Gastrocnemius medialis (tissue), 4 donors: ENCODE results near the gene CDH4. TPM values are rescaled to one million over a fixed set of nuclear protein-coding genes. Genes with fewer than 3 reads are reported as not detected.

ENCODE experiments used
- ATAC-seq, 2 donors: fragments of 150-250 bp; one replicate each; pipeline ENCODE4 v1.9.1; 2016
- DNase-seq, 2 donors: peaks; one replicate each; pipeline ENCODE4 v3.0.0-alpha.2; 2019
- H3K27ac ChIP-seq, 4 donors: fragments of 200-600 bp; sonication (generic); 1 replicate in 1 of 4; 2 replicates in 3 of 4; pipeline ENCODE4 v1.5.1; 2016 to 2018; ENCODE audit warnings: mild to moderate bottlenecking in 2 of 4, moderate library complexity in 1 of 4
- H3K27me3 ChIP-seq, 3 donors: fragments of 200-600 bp; sonication (generic) in 2 of 3; 1 replicate in 1 of 3; 2 replicates in 2 of 3; pipeline versions ENCODE4 v1.5.1 to v1.6.0; 2016 to 2019; ENCODE audit warnings: mild to moderate bottlenecking in 1 of 3, moderate library complexity in 1 of 3
- H3K36me3 ChIP-seq, 2 donors: fragments of 200-600 bp; sonication (generic) in 1 of 2; one replicate each; pipeline ENCODE4 v1.5.1; 2017 to 2018
- H3K4me1 ChIP-seq, 2 donors: fragments of 200-600 bp; sonication (generic) in 1 of 2; one replicate each; pipeline ENCODE4 v1.5.1; 2016 to 2017; ENCODE audit warnings: mild to moderate bottlenecking in 2 of 2
- H3K4me3 ChIP-seq, 4 donors: fragments of 200-600 bp; sonication (generic) in 3 of 4; 1 replicate in 1 of 4; 2 replicates in 3 of 4; pipeline ENCODE4 v1.5.1; 2016 to 2019; ENCODE audit warnings: mild to moderate bottlenecking in 2 of 4
- H3K9me3 ChIP-seq, 3 donors: fragments of 200-600 bp; sonication (generic) in 2 of 3; 1 replicate in 1 of 3; 2 replicates in 2 of 3; pipeline ENCODE4 v1.5.1; 2016 to 2019
- POLR2A ChIP-seq, 2 donors: fragments of 450-650 bp; IDR thresholded peaks; one replicate each; pipeline ENCODE4 v1.6.1; 2017; ENCODE audit warnings: antibody characterized with exemption in 2 of 2, mild to moderate bottlenecking in 2 of 2, moderate library complexity in 2 of 2
- in situ Hi-C, 4 donors: fragments of 200-750 bp; cut with MboI; loops; one replicate each; pipeline versions ENCODE4 v1.15.0 to v1.8.0; 2017; ENCODE audit warnings: low sequenced_read_pairs in 4 of 4
- intact Hi-C: fragments of 100-400 bp; cut with DNase I; formaldehyde crosslinking; loops from one replicate; pipeline ENCODE4 v1.15.1; 2023; ENCODE audit warnings: low total_unique reads
- total RNA-seq, 4 donors: library from RNA; depleted of rRNA; stranded (reverse); fragments of >200 nt; gene quantifications; one replicate each; pipeline versions ENCODE4 v1.1.0 to v1.2.3, GENCODE V29; 2016
- TF ChIP-seq, protein P1 (sequence below), 5 experiments: fragments of 450-650 bp in 3 of 5; fragments of 200-600 bp in 2 of 5; sonication (generic) in 2 of 5; IDR thresholded peaks in 4 of 5; conservative IDR thresholded peaks in 1 of 5; 1 replicate in 4 of 5; 2 replicates in 1 of 5; pipeline ENCODE4 v1.5.1; 2016 to 2019; ENCODE audit warnings: antibody characterized with exemption in 5 of 5, mild to moderate bottlenecking in 3 of 5, moderate library complexity in 3 of 5

CDH4 gene
- total RNA-seq, 4 donors from 2014 or later = 0.38 to 1.2 (median 0.86) TPM

GRCh38 chr20:61253264-61253639 lies 1.2 kb downstream of the CDH4 start:
- Histone ChIP-seq H3K9me3 (no peaks in the 10 kb centered on the region), H3K27me3 (peaks cover 2 to 31% (median 18%) of the 10 kb centered on the region in 3 donors), H3K4me1 (no peaks in the 10 kb centered on the region), H3K27ac (no peak overlapping the region), H3K36me3 (no peaks in the 10 kb centered on the region), H3K4me3 (peak overlapping the region; percentile 36 to 53 (median 40))
- in situ Hi-C loops (no loop called here), intact Hi-C loops (no loop called here)
- TF ChIP-seq POLR2A (IDR thresholded peaks at IDR 0.05) = no peak
- TF ChIP-seq, protein P1, sequence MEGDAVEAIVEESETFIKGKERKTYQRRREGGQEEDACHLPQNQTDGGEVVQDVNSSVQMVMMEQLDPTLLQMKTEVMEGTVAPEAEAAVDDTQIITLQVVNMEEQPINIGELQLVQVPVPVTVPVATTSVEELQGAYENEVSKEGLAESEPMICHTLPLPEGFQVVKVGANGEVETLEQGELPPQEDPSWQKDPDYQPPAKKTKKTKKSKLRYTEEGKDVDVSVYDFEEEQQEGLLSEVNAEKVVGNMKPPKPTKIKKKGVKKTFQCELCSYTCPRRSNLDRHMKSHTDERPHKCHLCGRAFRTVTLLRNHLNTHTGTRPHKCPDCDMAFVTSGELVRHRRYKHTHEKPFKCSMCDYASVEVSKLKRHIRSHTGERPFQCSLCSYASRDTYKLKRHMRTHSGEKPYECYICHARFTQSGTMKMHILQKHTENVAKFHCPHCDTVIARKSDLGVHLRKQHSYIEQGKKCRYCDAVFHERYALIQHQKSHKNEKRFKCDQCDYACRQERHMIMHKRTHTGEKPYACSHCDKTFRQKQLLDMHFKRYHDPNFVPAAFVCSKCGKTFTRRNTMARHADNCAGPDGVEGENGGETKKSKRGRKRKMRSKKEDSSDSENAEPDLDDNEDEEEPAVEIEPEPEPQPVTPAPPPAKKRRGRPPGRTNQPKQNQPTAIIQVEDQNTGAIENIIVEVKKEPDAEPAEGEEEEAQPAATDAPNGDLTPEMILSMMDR (IDR thresholded peaks at IDR 0.05 in 4 of 5, conservative IDR thresholded peaks at IDR 0.05 in 1 of 5) = no peak
- ATAC-seq = no peak
- DNase-seq = no peak

DNA sequence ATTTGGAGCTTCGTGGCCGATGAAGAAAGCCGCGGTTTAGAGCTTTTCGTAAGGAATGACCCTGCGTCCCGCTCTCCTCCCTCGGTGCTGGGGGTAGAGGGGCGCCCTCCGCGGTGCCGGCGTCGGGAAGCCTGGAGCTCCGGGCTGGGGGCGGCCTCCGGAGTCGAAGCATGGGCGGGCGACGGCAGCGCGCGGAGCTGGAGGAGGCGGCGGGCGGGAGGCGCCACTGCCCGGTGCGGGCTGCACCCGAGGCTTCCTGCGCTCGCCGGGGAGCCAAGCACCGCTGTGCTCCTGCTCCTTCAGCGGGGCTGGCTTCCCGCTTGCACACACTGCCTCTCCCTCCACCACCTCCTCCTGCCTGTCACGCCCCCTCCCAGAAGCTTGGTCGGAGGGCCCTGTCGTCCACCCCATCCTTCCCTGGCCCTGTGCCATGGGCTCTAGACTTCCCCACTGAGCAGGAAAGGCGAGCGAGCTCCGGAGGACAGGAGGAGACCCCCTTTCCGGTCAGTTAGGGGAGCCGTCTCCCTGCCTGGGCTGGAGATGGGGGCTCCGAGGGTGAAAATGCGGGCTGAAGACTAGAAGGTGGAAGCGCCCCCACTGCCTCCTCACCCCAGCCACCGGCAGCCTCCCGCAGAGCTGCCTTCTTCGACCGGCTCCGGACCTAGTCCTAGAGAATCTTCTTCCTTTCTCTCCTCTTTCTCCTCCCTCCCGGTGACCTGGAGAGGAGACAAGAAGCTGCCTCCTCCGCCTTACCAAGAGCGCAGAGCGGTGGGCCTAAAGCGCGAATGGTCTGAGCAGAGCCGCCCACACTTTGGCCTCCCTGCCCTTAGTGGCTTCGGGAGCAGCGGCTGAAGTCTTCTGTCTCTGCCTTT lies 1.8 kb downstream of the CDH4 start:
- intact Hi-C loops = no loop called here
- in situ Hi-C loops = no loop called here
- H3K4me3 ChIP-seq = peak overlapping the region; percentile 36 to 41 (median 38)
- no peak for TF ChIP-seq POLR2A (IDR thresholded peaks at IDR 0.05)
- H3K27ac ChIP-seq = no peak overlapping the region
- no peaks in the 10 kb centered on the region for H3K4me1 ChIP-seq
- H3K36me3 ChIP-seq = no peaks in the 10 kb centered on the region
- ATAC-seq = no peak
- DNase-seq = no peak
- H3K9me3 ChIP-seq = no peaks in the 10 kb centered on the region
- H3K27me3 ChIP-seq = peaks cover 2 to 31% (median 18%) of the 10 kb centered on the region in 3 donors

GRCh38 chr20:61254881-61255626 lies 3.0 kb downstream of the CDH4 start:
- Histone ChIP-seq H3K36me3 (no peaks in the 10 kb centered on the region), H3K27ac (no peak overlapping the region), H3K4me3 (no peak overlapping the region), H3K27me3 (peaks cover 2 to 24% (median 18%) of the 10 kb centered on the region in 3 donors), H3K9me3 (no peaks in the 10 kb centered on the region), H3K4me1 (no peaks in the 10 kb centered on the region)
- intact Hi-C loops = no loop called here
- no peak for DNase-seq
- TF ChIP-seq POLR2A (IDR thresholded peaks at IDR 0.05) = no peak
- TF ChIP-seq, protein P1 (IDR thresholded peaks at IDR 0.05 in 4 of 5, conservative IDR thresholded peaks at IDR 0.05 in 1 of 5) = no peak
- in situ Hi-C loops = no loop called here
- no peak for ATAC-seq

DNA sequence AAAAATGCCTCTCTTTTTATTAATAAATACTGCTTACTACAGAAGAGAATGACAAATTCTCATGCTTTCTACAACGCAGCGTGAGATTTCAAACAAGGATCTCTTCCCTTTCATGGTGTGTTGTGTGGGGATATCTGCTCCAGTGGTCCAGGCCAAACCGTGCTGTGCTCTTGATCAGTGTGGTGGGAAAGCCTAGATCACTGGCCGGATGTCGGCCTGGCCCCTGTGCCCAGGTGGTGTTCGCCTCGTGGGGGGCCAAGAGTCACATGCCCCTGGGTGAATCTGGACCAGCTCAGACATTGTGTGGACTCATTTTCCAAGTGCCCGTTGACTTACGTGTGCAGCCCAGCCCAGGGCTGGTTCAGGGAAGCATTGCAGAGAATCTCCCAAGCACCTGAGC lies 4.3 kb downstream of the CDH4 start:
- H3K36me3 ChIP-seq = no peaks in the 10 kb centered on the region
- H3K4me3 ChIP-seq = no peak overlapping the region
- no peaks in the 10 kb centered on the region for H3K4me1 ChIP-seq
- in situ Hi-C loops (no loop called here), intact Hi-C loops (no loop called here)
- H3K27ac ChIP-seq = no peak overlapping the region
- ATAC-seq (no peak), DNase-seq (no peak)
- H3K9me3 ChIP-seq = no peaks in the 10 kb centered on the region
- no peak for TF ChIP-seq POLR2A (IDR thresholded peaks at IDR 0.05)
- TF ChIP-seq, protein P1 (IDR thresholded peaks at IDR 0.05 in 4 of 5, conservative IDR thresholded peaks at IDR 0.05 in 1 of 5) = no peak
- H3K27me3 ChIP-seq = peaks cover 2 to 11% (median 11%) of the 10 kb centered on the region in 3 donors

DNA sequence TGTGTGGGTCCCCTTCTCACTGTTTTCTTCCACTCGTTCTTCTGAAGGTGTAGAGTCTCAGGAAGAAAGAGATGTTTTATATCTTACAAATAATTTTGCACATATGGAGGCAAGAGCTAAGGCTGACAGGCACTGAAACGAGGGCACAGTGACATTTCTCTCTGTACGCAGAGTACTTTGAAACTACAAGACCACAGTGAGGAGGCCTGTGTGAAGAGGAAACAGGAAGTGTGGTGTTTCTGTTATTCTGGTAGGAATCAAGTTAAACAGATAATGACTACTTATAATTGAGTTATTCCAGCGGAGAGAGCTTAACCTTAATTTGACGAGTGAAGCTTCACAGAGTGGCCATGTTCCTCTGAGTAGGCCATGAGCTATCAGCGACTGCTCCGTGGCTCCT lies 4.8 kb downstream of the CDH4 start:
- H3K36me3 ChIP-seq = no peaks in the 10 kb centered on the region
- no peak for TF ChIP-seq POLR2A (IDR thresholded peaks at IDR 0.05)
- TF ChIP-seq, protein P1 (IDR thresholded peaks at IDR 0.05 in 4 of 5, conservative IDR thresholded peaks at IDR 0.05 in 1 of 5) = no peak
- DNase-seq (no peak), ATAC-seq (no peak)
- in situ Hi-C loops (no loop called here), intact Hi-C loops (no loop called here)
- no peak overlapping the region for H3K4me3 ChIP-seq
- H3K27me3 ChIP-seq = peaks cover 2 to 9% (median 7%) of the 10 kb centered on the region in 3 donors
- H3K4me1 ChIP-seq = no peaks in the 10 kb centered on the region
- H3K9me3 ChIP-seq = no peaks in the 10 kb centered on the region
- no peak overlapping the region for H3K27ac ChIP-seq
